HepG2 (cell line): ENCODE data around the gene NEDD4L. TPM values are rescaled to one million over a fixed set of nuclear protein-coding genes. Genes with fewer than 3 reads are reported as not detected.

Source experiments
- AKAP8 ChIP-seq: sonication (generic); formaldehyde crosslinking; IDR thresholded peaks from 2 replicates; pipeline ENCODE4 v1.5.1; 2020; ENCODE audit warnings: mild to moderate bottlenecking, missing genetic modification reagents
- ERF ChIP-seq: IDR thresholded peaks from 2 replicates; pipeline ENCODE4 v1.6.1; 2018; ENCODE audit warnings: missing biosample characterization, missing genetic modification reagents
- KDM2A ChIP-seq: sonication (generic); formaldehyde crosslinking; IDR thresholded peaks from 2 replicates; pipeline ENCODE4 v1.4.0; 2020; ENCODE audit warnings: low read depth, missing genetic modification reagents, borderline replicate concordance
- MIER2 ChIP-seq: IDR thresholded peaks from 2 replicates; pipeline ENCODE4 v1.6.1; 2016; ENCODE audit warnings: missing biosample characterization, missing genetic modification reagents
- PCBP1 ChIP-seq: fragments of 200-400 bp; formaldehyde crosslinking; IDR thresholded peaks from 2 replicates; pipeline ENCODE4 v1.6.1; 2017; ENCODE audit warnings: mild to moderate bottlenecking, low read depth, low read length, borderline replicate concordance
- ZC3H4 ChIP-seq: sonication (generic); formaldehyde crosslinking; IDR thresholded peaks from 2 replicates; pipeline ENCODE4 v1.4.0; 2020; ENCODE audit warnings: missing genetic modification reagents, borderline replicate concordance
- ZFP36 ChIP-seq: fragments of 150-350 bp; IDR thresholded peaks from 2 replicates; pipeline ENCODE4 v1.6.1; 2018; ENCODE audit warnings: borderline replicate concordance, low read length, low read depth; ENCODE audit not compliant: partially characterized antibody
- ZNF180 ChIP-seq: sonication (generic); formaldehyde crosslinking; IDR thresholded peaks from 2 replicates; pipeline ENCODE4 v1.4.0; 2020; ENCODE audit warnings: low read depth, missing genetic modification reagents, borderline replicate concordance
- ZNF354B ChIP-seq: sonication (generic); formaldehyde crosslinking; IDR thresholded peaks from 2 replicates; pipeline ENCODE4 v1.8.0; 2022; ENCODE audit warnings: mild to moderate bottlenecking, missing genetic modification reagents
- ZNF44 ChIP-seq: sonication (generic); formaldehyde crosslinking; IDR thresholded peaks from 2 replicates; pipeline ENCODE4 v1.5.1; 2020; ENCODE audit warnings: mild to moderate bottlenecking, missing genetic modification reagents
- polyA plus RNA-seq, 8 experiments: library from polyadenylated mRNA; depleted of rRNA in 3 of 8; stranded (reverse) in 7 of 8; unstranded in 1 of 8; fragments of >200 nt; fragmentation: Illumina TruSeq in 4 of 8; extraction: Trizol in 4 of 8; gene quantifications; 2 replicates each; pipeline versions ENCODE4 v1.2.1 to v1.2.3, GENCODE V29; 2011 to 2016; ENCODE audit warnings: low read depth in 4 of 8, missing spikeins in 1 of 8, mixed read lengths in 1 of 8; ENCODE audit not compliant: insufficient read depth in 1 of 8
- total RNA-seq, 5 experiments: library from RNA; depleted of rRNA; stranded (reverse); fragments of >200 nt; fragmentation: Illumina TruSeq; extraction: Trizol; gene quantifications; 2 replicates each; pipeline ENCODE4 v1.2.3, GENCODE V29; 2016; ENCODE audit warnings: low read depth in 1 of 5
- TF ChIP-seq, protein P1 (sequence below): sonication (generic); formaldehyde crosslinking; IDR thresholded peaks from 2 replicates; pipeline ENCODE4 v1.4.0; 2020; ENCODE audit warnings: missing genetic modification reagents
- TF ChIP-seq, protein P2 (sequence below): sonication (generic); formaldehyde crosslinking; IDR thresholded peaks from 2 replicates; pipeline ENCODE4 v1.4.0; 2020; ENCODE audit warnings: mild to moderate bottlenecking, missing genetic modification reagents
- TF ChIP-seq, protein P3 (sequence below): sonication (generic); formaldehyde crosslinking; IDR thresholded peaks from 2 replicates; pipeline ENCODE4 v1.4.0; 2020; ENCODE audit warnings: mild to moderate bottlenecking, missing genetic modification reagents, borderline replicate concordance

Gene NEDD4L
- total and polyA plus RNA-seq, 2 of the 13 experiments (the other 11 are each of a cell fraction or from before 2014, with no cell fraction given): 168 to 390 TPM

DNA sequence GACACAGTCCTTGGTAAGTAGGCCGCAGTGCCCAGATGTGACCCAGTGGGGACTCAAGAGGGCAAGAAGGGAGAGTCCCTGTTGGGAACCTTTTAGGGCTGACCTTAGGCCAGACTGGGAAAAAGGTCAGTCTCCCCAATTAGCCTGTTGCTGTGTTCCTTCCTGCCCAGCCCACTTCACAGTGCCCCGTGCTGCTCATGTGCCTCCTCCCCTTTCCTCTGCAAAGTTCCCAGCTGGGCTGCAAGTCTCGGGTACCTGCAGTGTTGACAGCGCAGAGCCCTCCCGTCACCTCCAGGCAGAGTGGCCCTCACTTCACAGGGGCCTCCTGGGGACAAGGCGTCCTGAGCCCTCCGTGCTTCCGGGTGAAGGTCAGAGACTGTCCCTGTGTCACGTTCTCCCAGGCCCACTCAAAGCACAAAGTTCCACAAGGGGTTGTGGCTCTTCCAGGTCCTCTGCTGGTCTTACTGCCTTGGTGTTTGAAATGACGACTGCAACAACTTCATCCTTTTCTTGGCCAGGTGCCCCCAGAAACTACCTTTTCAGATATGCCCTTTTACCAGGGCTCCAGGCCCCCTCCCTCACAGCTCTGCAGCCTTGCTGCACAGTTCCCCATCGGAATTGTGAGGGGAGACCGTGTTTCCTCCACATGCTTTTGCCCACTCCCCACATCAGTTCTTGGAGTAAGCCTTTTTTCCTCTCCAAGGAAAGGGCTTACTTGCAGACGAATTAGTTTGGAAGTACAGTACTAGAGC is 359.1 kb downstream of the NEDD4L start (continued):
- TF ChIP-seq, protein P1, sequence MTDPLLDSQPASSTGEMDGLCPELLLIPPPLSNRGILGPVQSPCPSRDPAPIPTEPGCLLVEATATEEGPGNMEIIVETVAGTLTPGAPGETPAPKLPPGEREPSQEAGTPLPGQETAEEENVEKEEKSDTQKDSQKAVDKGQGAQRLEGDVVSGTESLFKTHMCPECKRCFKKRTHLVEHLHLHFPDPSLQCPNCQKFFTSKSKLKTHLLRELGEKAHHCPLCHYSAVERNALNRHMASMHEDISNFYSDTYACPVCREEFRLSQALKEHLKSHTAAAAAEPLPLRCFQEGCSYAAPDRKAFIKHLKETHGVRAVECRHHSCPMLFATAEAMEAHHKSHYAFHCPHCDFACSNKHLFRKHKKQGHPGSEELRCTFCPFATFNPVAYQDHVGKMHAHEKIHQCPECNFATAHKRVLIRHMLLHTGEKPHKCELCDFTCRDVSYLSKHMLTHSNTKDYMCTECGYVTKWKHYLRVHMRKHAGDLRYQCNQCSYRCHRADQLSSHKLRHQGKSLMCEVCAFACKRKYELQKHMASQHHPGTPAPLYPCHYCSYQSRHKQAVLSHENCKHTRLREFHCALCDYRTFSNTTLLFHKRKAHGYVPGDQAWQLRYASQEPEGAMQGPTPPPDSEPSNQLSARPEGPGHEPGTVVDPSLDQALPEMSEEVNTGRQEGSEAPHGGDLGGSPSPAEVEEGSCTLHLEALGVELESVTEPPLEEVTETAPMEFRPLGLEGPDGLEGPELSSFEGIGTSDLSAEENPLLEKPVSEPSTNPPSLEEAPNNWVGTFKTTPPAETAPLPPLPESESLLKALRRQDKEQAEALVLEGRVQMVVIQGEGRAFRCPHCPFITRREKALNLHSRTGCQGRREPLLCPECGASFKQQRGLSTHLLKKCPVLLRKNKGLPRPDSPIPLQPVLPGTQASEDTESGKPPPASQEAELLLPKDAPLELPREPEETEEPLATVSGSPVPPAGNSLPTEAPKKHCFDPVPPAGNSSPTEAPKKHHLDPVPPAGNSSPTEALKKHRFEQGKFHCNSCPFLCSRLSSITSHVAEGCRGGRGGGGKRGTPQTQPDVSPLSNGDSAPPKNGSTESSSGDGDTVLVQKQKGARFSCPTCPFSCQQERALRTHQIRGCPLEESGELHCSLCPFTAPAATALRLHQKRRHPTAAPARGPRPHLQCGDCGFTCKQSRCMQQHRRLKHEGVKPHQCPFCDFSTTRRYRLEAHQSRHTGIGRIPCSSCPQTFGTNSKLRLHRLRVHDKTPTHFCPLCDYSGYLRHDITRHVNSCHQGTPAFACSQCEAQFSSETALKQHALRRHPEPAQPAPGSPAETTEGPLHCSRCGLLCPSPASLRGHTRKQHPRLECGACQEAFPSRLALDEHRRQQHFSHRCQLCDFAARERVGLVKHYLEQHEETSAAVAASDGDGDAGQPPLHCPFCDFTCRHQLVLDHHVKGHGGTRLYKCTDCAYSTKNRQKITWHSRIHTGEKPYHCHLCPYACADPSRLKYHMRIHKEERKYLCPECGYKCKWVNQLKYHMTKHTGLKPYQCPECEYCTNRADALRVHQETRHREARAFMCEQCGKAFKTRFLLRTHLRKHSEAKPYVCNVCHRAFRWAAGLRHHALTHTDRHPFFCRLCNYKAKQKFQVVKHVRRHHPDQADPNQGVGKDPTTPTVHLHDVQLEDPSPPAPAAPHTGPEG (CRISPR knock-in tag): 0 out of 2 replicates have a peak, but pooled peaks have one; percentile 69
- TF ChIP-seq ZNF354B (no peak), MIER2 (CRISPR knock-in tag) (peak; percentile 69), ERF (CRISPR knock-in tag) (peak; percentile 86; the same call in 1 of the 2 replicates), ZNF180 (CRISPR knock-in tag) (no peak), PCBP1 (no peak), KDM2A (CRISPR knock-in tag) (peak; percentile 95), AKAP8 (CRISPR knock-in tag) (peak; percentile 97), ZFP36 (no peak), ZC3H4 (peak; percentile 85), ZNF44 (no peak)
- TF ChIP-seq, protein P2, sequence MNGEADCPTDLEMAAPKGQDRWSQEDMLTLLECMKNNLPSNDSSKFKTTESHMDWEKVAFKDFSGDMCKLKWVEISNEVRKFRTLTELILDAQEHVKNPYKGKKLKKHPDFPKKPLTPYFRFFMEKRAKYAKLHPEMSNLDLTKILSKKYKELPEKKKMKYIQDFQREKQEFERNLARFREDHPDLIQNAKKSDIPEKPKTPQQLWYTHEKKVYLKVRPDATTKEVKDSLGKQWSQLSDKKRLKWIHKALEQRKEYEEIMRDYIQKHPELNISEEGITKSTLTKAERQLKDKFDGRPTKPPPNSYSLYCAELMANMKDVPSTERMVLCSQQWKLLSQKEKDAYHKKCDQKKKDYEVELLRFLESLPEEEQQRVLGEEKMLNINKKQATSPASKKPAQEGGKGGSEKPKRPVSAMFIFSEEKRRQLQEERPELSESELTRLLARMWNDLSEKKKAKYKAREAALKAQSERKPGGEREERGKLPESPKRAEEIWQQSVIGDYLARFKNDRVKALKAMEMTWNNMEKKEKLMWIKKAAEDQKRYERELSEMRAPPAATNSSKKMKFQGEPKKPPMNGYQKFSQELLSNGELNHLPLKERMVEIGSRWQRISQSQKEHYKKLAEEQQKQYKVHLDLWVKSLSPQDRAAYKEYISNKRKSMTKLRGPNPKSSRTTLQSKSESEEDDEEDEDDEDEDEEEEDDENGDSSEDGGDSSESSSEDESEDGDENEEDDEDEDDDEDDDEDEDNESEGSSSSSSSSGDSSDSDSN: peak; percentile 88
- TF ChIP-seq, protein P3, sequence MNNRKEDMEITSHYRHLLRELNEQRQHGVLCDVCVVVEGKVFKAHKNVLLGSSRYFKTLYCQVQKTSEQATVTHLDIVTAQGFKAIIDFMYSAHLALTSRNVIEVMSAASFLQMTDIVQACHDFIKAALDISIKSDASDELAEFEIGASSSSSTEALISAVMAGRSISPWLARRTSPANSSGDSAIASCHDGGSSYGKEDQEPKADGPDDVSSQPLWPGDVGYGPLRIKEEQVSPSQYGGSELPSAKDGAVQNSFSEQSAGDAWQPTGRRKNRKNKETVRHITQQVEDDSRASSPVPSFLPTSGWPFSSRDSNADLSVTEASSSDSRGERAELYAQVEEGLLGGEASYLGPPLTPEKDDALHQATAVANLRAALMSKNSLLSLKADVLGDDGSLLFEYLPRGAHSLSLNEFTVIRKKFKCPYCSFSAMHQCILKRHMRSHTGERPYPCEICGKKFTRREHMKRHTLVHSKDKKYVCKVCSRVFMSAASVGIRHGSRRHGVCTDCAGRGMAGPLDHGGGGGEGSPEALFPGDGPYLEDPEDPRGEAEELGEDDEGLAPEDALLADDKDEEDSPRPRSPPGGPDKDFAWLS (CRISPR knock-in tag): no peak
